ENCODE data around the gene EPC2. TPM values are rescaled to one million over a fixed set of nuclear protein-coding genes. Genes with fewer than 3 reads are reported as not detected.

EPC2 gene
- total RNA-seq, 1 experiment from 2014 or later, result 17.3 TPM

DNA sequence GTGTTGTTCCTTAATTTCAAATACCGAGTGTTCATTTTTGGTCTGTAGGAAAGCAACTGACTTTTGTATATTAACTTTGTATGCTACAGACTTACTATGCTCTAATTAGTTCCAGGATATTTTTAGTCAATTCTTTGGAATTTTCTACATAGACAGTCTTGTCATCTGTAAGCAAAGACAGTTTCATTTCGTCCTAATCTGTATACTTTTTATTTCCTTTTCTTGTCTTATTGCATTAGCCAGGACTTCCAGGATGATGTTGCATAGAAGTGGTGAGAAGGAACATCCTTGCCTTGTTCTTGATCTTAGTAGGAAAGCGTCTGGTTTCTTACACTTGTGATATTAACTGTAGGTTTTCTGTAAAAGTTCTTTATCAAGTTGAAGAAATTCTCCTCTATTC is 56.5 kb downstream of the EPC2 start:
- DNase-seq (ENCODE audit: low read depth, low spot score), result no peak
- in situ Hi-C loops (cut with HindIII; ENCODE audit: low pct_unique_long_range_greater_than_20kb, low sequenced_read_pairs), result no loop called here

DNA sequence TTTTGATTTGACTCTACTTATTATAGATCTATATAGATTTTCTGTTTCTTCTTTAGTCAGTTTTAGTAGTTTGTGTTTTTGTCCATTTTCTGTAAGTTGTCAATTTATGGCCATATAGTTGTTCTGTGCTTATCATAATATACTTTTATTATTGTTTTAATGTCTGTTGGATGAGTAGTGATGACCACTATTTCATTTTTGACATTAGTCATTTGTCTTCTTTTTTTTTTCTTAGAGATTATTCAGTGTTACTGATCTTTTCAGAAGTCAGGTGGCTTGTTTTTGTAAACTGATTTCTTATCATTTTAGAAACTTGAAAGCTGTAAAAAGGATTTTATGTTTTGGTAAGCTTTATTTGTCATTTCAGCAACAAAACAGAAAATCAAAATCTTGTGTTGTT is 57.3 kb downstream of the EPC2 start:
- in situ Hi-C loops (cut with HindIII; ENCODE audit: low pct_unique_long_range_greater_than_20kb, low sequenced_read_pairs), result no loop called here
- no peak for DNase-seq (ENCODE audit: low read depth, low spot score)

DNA sequence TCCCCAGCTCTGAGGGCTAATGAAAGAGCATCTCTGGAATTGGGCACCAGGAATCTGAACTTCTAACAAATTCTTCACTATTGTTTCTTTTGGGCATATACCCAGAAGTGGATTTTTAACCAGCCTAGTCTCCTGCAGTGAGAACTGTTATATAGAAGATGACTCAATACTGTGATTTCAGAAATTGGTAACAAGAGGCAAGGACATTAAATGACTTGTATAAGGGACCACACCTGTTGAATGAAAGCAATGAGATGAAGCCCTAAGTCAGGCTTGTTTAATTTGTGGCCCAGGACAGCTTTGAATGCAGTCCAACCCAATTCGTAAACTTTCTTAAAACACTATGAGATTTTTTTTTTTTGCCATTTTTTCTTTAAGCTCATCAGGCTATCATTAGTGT is 57.9 kb downstream of the EPC2 start:
- in situ Hi-C loops (cut with HindIII; ENCODE audit: low pct_unique_long_range_greater_than_20kb, low sequenced_read_pairs), result no loop called here
- no peak for DNase-seq (ENCODE audit: low read depth, low spot score)

DNA sequence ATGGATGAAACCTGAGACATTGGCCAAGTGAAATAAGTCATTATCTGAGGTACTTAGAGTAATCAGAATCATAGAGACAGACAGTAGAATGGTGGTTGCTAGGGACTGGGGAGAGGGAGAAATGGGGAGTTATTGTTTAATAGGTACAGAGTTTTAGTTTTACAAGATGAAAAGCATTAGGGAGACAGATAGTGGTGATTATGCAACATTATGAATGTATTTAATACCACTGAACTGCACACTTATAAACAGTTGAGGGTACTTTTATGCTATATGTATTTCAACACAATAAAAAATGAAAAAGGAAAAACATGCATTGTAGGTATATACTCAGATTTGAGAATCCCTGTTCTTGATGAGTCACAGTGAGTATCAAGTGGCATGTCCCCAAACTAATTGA is 59.7 kb downstream of the EPC2 start:
- in situ Hi-C loops (cut with HindIII; ENCODE audit: low pct_unique_long_range_greater_than_20kb, low sequenced_read_pairs), result no loop called here
- no peak for DNase-seq (ENCODE audit: low read depth, low spot score)

DNA sequence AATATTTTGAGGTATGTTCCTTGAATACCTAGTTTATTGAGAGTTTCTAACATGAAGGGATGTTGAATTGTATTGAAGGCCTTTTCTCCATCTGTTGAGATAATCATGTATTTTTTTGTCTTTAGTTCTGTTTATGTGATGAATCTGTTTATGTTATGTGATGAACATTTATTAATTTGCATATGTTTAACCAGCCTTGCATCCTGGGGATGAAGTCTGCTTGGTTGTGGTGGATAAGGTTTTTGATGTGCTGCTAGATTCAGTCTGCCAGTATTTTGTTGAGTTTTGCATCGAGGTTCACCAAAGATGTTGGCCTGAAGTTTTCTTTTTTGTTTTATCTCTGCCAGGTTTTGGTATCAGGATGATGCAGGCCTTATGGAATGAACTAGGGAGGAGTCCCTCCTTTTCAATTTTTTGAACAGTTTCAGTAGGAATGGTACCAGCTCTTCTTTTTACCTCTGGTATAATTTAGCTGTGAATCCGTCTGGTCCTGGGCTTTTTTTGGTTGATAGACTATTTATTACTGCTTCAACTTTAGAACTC is 71.9 kb downstream of the EPC2 start:
- DNase-seq (ENCODE audit: low read depth, low spot score), result no peak
- in situ Hi-C loops (cut with HindIII; ENCODE audit: low pct_unique_long_range_greater_than_20kb, low sequenced_read_pairs), result no loop called here

DNA sequence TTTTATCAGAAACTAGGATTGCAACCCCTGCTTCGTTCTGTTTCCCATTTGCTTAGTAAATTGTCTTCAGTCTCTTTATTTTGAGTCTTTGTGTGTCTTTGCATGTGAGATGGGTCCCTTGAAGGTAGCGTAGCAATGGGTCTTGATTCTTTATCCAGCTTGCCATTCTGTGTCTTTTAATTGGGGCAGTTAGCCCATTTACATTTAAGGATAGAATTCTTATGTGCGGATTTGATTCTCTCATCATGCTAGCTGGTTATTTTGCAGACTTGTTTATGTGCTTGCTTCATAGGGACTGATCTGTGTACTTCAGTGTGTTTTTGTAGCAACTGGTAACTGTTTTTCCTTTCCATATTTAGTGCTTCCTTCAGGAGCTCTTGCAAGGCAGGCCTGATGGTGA is 73.5 kb downstream of the EPC2 start:
- DNase-seq (ENCODE audit: low read depth, low spot score), result no peak
- in situ Hi-C loops (cut with HindIII; ENCODE audit: low pct_unique_long_range_greater_than_20kb, low sequenced_read_pairs), result no loop called here

DNA sequence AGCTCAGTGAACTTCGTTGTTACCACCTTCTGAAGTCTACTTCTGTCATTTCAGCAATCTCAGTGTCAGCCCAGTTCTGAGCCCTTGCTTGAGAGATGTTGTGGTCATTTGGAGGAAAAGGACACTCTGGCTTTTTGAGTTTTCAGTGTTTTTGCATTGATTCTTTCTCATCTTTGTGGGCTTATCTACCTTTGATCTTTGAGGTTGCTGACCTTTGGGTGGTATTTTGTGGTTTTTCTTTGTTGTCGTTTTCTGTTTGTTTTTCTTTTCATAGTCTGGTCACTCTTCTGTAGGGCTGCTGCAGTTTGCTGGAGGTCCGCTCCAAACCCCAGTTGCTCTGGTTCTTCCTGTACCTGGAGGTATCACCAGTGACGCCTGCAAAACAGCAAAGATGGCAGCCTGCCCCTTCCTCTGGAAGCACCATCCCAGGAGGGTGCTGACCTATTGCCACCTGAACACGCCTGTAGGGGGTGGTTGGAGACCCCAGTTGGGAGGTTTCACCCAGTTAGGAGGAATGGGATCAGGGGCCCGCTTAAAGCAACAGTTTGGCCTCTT is 74.7 kb downstream of the EPC2 start:
- DNase-seq (ENCODE audit: low read depth, low spot score), result no peak
- in situ Hi-C loops (cut with HindIII; ENCODE audit: low pct_unique_long_range_greater_than_20kb, low sequenced_read_pairs), result no loop called here

DNA sequence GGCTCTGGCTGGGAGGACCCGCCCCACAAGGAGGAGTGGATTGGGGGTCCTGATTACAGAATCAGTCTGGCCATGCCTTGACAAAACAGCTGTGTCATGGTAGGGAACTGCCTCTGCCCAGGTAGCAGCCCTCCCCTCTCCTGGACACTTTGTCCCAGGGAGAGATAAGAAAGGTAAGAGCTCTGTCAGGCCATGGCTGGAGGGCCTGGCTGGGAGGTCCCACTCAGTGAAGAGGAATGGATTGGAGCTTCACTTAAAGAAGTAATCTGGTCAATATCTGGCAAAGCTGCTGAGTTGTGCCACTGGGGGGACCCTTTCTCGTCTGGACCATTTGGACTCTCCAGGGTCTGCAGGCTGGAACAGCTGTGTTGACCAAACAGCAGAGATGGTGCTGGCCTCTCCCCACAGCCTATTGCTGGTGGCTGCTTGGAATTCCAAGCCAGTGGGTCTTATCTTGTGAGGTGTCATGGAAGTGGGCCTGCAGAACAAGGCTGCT is 75.4 kb downstream of the EPC2 start:
- DNase-seq (ENCODE audit: low read depth, low spot score), result no peak

DNA sequence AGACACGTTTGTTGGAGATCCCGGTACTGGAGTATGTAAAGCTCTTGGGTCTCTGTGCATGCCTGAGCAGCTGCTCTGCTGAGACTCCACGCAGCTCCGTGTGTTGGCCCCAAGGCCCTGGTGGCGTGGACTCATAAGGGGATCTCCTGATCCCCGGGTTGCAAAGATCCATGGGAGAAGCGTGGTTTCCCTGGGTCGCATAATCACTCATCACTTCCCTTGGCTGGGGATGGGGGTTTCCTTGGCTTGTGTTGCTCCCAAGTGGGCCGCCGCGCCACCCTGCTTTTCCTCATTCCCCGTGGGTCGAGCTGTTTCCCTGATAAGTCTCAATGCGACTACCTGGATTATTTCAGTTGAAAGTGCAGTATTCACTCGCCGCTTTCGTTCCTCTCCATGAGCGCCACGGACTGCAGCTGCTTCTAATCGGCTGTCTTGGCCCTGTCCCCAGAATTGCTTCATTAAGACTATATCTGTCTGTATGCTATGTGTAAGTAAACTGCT is 76.0 kb downstream of the EPC2 start:
- DNase-seq (ENCODE audit: low read depth, low spot score), result no peak
- in situ Hi-C loops (cut with HindIII; ENCODE audit: low pct_unique_long_range_greater_than_20kb, low sequenced_read_pairs), result no loop called here

More for the DNA sequence above, 75.4 kb downstream of the EPC2 start:
- in situ Hi-C loops (cut with HindIII; ENCODE audit: low pct_unique_long_range_greater_than_20kb, low sequenced_read_pairs), result no loop called here

DNA sequence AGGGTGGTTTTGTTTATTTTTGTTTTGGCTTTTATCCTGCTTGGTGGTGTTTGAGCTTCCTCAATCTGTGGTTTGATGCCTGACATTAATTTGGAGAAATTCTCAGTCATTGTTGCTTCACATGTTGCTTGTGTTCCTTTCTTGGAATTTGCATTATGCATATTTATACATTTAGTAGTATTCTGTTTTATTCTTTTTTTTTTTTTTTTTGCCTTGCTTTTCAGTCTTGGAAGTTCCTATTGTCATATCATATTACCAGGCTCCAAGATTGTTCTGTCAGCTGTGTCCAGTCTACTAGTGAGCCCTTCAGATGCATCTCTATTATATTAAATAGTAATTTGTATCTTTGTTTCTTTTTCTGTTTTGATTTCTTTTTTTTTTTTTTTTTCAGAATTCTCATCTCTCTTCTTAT is 77.0 kb downstream of the EPC2 start:
- no peak for DNase-seq (ENCODE audit: low read depth, low spot score)
- in situ Hi-C loops (cut with HindIII; ENCODE audit: low pct_unique_long_range_greater_than_20kb, low sequenced_read_pairs), result no loop called here

DNA sequence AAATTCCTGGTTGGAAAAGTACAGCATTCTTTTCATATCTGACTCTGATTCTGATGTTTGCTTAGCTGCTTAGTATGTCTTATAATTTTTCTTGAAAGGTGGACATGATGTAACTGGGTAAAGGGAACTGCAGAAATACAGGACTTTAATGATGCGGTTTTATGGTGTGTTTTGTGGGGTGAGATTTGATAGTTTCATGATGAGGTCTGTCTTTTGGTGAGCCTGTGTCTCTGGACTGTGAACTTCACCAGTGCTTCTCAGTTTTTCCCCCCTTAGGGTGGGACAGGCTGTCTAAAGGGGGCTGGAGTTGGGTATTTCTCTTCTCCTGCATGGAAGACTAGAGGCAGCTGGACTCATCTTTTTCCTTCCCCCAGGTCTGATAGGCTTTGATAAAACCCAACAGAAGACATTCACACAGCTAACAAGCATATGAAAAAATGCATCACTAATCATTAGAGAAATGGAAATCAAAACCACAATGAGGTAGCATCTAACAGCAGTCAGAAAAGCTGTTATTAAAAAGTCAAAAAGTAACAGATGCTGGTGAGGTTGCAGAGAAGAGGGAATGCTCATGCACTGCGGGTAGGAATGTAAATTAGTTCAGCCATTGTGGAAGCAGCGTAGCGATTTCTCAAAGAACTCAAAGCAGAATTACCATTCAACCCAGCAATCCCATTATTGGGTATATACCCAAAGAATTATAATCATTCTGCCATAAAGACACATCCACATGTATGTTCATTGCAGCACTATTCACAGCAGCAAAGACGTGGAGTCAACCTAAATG is 77.6 kb downstream of the EPC2 start:
- in situ Hi-C loops (cut with HindIII; ENCODE audit: low pct_unique_long_range_greater_than_20kb, low sequenced_read_pairs), result no loop called here
- DNase-seq (ENCODE audit: low read depth, low spot score), result no peak

DNA sequence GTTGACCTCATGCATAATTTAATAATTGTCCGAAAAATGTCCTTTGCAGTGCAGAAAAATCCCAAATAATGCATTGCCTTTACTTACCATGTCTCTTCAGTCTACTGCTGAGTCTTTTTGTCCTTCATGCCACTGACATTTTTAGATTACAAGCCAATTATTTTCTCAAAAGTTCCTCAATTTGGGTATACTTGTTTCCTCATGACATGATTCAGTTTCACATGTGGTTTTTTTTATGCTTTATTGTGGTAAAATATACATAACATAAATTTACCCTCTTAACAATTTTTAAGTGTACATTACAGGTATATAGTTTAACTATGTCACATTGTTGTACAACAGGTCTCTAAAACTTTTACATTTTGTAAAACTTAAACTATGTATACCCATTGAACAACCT is 81.0 kb downstream of the EPC2 start:
- in situ Hi-C loops (cut with HindIII; ENCODE audit: low pct_unique_long_range_greater_than_20kb, low sequenced_read_pairs), result no loop called here
- DNase-seq (ENCODE audit: low read depth, low spot score), result no peak

DNA sequence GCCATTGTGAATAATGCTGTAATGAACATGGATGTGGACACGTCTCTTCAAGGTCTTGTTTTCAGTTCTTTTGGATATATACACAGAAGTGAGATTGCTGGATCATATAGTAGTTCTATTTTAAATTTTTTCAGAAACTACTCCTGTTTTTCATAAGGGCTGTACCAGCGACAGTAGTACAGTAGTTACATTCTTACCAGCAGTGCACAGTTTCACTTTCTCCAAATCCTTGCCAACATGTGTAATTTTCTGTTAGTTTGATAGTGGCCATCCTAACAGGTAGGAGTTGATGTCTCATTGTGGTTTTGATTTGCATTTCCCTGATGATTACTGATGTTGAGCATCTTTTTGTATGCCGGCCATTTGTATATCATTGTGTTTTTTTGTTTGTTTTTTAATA is 81.7 kb downstream of the EPC2 start:
- DNase-seq (ENCODE audit: low read depth, low spot score), result no peak
- in situ Hi-C loops (cut with HindIII; ENCODE audit: low pct_unique_long_range_greater_than_20kb, low sequenced_read_pairs), result no loop called here

DNA sequence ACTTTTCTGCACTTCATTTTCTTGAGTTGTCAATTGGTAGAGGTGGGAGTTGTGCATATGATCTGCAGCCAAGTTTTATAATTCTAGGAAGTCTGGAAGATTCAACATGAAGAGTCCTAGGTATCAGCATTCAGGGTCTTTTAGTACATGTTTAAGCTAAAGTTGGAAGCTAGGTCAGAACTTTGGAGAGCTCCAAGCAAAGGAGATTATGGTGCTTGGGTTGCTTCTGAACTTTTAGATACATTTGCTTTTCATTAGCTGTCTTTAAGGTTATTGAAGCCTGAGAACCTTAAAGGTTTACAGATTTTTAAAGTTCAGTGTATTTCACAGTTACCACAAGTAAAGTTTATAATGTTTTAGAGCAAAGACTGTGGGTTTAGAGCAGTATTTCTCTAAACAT is 85.5 kb downstream of the EPC2 start:
- DNase-seq (ENCODE audit: low read depth, low spot score), result no peak
- in situ Hi-C loops (cut with HindIII; ENCODE audit: low pct_unique_long_range_greater_than_20kb, low sequenced_read_pairs), result no loop called here

DNA sequence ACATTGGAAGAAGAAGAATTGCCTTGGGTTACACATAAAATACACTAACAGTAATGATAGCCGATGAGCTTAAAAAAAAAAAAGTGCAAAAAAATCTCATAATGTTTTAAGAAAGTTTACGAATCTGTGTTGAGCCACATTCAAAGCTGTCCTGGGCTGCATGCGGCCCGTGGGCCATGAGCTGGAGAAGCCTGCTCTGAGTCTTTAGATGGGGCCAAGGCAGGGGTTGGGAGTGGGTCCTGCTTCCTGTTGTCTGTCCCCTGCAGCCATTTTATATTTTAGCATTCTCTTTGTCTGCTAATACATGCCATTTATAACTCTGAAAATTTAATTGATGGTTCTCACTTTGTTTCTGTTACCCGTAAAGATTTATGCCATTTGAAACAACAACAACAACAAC is 93.2 kb downstream of the EPC2 start:
- no peak for DNase-seq (ENCODE audit: low read depth, low spot score)

DNA sequence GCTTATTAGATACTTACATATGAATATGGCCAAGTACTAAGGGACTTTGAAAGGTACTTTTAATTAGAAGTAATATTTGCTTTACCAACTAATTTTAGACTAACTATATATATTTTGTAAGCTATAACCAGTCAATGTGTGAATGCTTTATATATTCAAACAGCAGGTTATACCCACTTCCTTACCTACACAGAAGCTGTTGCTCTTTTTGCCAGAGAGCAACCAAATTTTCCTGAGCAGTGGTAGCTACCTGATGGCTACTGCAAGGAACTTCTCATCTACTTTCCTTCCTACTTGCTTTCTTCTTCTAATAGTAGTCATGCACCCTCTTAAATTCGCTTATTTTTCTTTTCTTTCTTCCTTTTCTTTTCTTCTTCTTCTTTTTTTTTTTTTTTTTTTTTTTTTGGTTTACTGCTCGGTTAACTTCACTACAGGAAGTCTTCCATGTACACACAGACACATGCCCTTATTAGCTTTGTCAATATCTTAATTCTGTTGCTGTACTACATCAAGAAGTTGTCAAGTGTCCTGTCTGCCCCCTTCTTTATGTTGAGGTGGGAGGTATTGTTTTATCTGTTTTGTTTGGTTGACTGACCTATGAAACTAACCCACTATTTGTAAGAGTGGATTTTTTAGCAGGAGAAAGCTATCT is 95.0 kb downstream of the EPC2 start:
- in situ Hi-C loops (cut with HindIII; ENCODE audit: low pct_unique_long_range_greater_than_20kb, low sequenced_read_pairs), result no loop called here
- no peak for DNase-seq (ENCODE audit: low read depth, low spot score)

More for the DNA sequence above, 93.2 kb downstream of the EPC2 start:
- in situ Hi-C loops (cut with HindIII; ENCODE audit: low pct_unique_long_range_greater_than_20kb, low sequenced_read_pairs), result no loop called here

DNA sequence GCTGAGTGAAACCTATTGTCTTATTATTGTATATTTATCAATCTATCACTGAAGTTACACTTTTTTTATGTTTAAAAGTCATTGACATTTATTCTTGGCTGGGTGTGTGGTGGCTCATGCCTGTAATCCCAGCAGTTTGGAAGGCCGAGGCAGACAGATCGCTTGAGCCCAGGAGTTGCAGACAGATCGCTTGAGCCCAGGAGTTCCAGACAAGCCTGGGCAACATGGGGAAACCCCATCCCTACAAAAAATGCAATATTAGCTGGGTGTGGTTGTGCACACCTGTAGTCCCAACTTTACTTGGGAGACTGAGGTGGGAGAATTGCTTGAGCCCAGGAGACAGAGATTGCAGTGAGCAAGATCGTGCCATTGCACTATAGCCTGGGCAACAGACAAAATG is 97.8 kb downstream of the EPC2 start:
- in situ Hi-C loops (cut with HindIII; ENCODE audit: low pct_unique_long_range_greater_than_20kb, low sequenced_read_pairs), result no loop called here
- no peak for DNase-seq (ENCODE audit: low read depth, low spot score)

DNA sequence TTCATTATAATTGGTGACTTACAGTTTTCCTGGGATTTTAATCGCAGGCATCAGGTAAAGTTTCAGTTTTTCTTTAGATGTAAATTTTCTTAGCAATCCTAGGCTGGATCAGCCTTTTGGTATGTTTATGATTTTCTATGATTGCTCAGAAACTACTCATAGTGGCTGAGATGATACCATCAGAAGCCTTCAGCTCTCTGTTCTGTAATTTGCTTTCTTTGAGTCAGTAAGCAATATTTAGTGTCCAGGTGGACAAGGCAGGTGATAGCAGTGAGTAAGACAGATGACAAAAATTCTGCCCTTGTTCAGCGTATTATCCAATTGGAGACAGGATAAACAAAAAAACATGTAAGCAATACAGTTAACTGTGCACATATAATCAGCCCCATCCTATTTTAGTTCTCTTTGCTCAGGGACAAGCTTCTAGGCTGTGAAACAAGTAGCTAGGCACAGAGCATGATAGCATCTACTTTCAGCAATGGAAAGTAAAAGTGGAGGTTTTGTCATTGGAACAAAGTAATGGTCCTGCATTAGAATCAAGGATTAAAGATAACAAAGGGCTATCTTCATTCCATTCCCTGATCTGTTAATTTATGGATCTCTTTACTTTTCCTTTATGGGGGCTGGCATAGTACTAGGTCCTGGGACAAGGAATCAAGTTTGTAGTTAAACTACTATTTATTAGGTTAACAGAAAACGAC is 100.8 kb downstream of the EPC2 start:
- no peak for DNase-seq (ENCODE audit: low read depth, low spot score)
- in situ Hi-C loops (cut with HindIII; ENCODE audit: low pct_unique_long_range_greater_than_20kb, low sequenced_read_pairs), result no loop called here
